Thoracic aorta (tissue), 2 donors: ENCODE measurements around the gene ANO10. TPM values are rescaled to one million over a fixed set of nuclear protein-coding genes. Genes with fewer than 3 reads are reported as not detected.
"Not testable (repeated sequence)": the region's sequence is repeated elsewhere in the genome, so short reads cannot be mapped to it uniquely, and the experiment has no call there.

Source experiments
- ATAC-seq: fragments of 150-250 bp; one replicate; pipeline ENCODE4 v1.8.0; 2017; ENCODE audit warnings: low read depth; ENCODE audit not compliant: insufficient number of reproducible peaks, low FRiP score
- DNase-seq: peaks from one replicate; pipeline ENCODE4 v3.0.0-alpha.2; 2020; ENCODE audit warnings: low spot score
- H3K27ac ChIP-seq, 2 donors: fragments of 200-600 bp; sonication (generic); 1 replicate in 1 of 2; 2 replicates in 1 of 2; pipeline ENCODE4 v1.5.1; 2016; ENCODE audit warnings: mild to moderate bottlenecking in 2 of 2, moderate library complexity in 2 of 2
- H3K27me3 ChIP-seq: fragments of 200-600 bp; sonication (generic); replicated peaks from 2 replicates; pipeline ENCODE4 v1.6.0; 2016; ENCODE audit warnings: mild to moderate bottlenecking; ENCODE audit not compliant: insufficient read depth
- H3K36me3 ChIP-seq: fragments of 200-600 bp; sonication (generic); one replicate; pipeline ENCODE4 v1.5.1; 2016
- H3K4me1 ChIP-seq, 2 donors: fragments of 200-600 bp; sonication (generic); 1 replicate in 1 of 2; 2 replicates in 1 of 2; pipeline versions ENCODE4 v1.5.1 to v1.6.0; 2016; ENCODE audit warnings: low read depth in 2 of 2, mild to moderate bottlenecking in 1 of 2; ENCODE audit not compliant: control insufficient read depth in 1 of 2
- H3K4me3 ChIP-seq: fragments of 200-600 bp; sonication (generic); 2 replicates; pipeline ENCODE4 v1.5.1; 2016; ENCODE audit warnings: mild to moderate bottlenecking
- H3K9me3 ChIP-seq: fragments of 200-600 bp; sonication (generic); 2 replicates; pipeline ENCODE4 v1.5.1; 2016
- CTCF ChIP-seq: fragments of 200-600 bp; sonication (generic); IDR thresholded peaks from one replicate; pipeline ENCODE4 v1.5.1; 2019; ENCODE audit warnings: antibody characterized with exemption
- total RNA-seq, 2 donors: library from RNA; depleted of rRNA; stranded (reverse); fragments of >200 nt; gene quantifications; one replicate each; pipeline versions ENCODE4 v1.1.0 to v1.2.3, GENCODE V29; 2016

Gene ANO10
- total RNA-seq, 2 donors from 2014 or later: 22.4 to 23.2 TPM

GRCh38 chr3:43490640-43491185, 131.1 kb downstream of the ANO10 start:
- Histone ChIP-seq H3K9me3 (no peaks in the 10 kb centered on the region), H3K4me1 (no peaks in the 10 kb centered on the region)

GRCh38 chr3:43489930-43490329, 131.9 kb downstream of the ANO10 start:
- Histone ChIP-seq H3K36me3 (no peaks in the 10 kb centered on the region), H3K4me3 (no peak overlapping the region), H3K4me1 (no peaks in the 10 kb centered on the region), H3K27ac (no peak overlapping the region), H3K27me3 (no peaks in the 10 kb centered on the region), H3K9me3 (no peaks in the 10 kb centered on the region)
- DNase-seq (no peak), ATAC-seq (no peak)
- no peak for TF ChIP-seq CTCF

More at GRCh38 chr3:43490640-43491185, 131.1 kb downstream of the ANO10 start:
- Histone ChIP-seq H3K36me3 (no peaks in the 10 kb centered on the region), H3K27me3 (no peaks in the 10 kb centered on the region), H3K27ac (no peak overlapping the region), H3K4me3 (no peak overlapping the region)
- TF ChIP-seq CTCF: no peak
- DNase-seq (no peak), ATAC-seq (no peak)

GRCh38 chr3:43485931-43486330, 135.9 kb downstream of the ANO10 start:
- Histone ChIP-seq H3K27me3 (no peaks in the 10 kb centered on the region), H3K9me3 (no peaks in the 10 kb centered on the region), H3K4me3 (no peak overlapping the region), H3K27ac (no peak overlapping the region), H3K4me1 (no peaks in the 10 kb centered on the region), H3K36me3 (no peaks in the 10 kb centered on the region)
- ATAC-seq (no peak), DNase-seq (no peak)
- TF ChIP-seq CTCF: no peak

- no peak for TF ChIP-seq CTCF
- no peak overlapping the region for H3K4me3 ChIP-seq
- no peaks in the 10 kb centered on the region for H3K36me3 ChIP-seq
- H3K9me3 ChIP-seq: no peaks in the 10 kb centered on the region
- DNase-seq: no peak
- H3K27ac ChIP-seq: no peak overlapping the region
- H3K27me3 ChIP-seq: no peaks in the 10 kb centered on the region
- ATAC-seq: no peak
- H3K4me1 ChIP-seq: no peaks in the 10 kb centered on the region
Measured at GRCh38 chr3:43484926-43485488, 136.8 kb downstream of the ANO10 start.

- TF ChIP-seq CTCF: no peak
- ATAC-seq: no peak
Measured at GRCh38 chr3:43481375-43481774, 140.4 kb downstream of the ANO10 start.

GRCh38 chr3:43478839-43479238, 143.0 kb downstream of the ANO10 start:
- H3K27ac ChIP-seq: not testable (repeated sequence)

More at GRCh38 chr3:43481375-43481774, 140.4 kb downstream of the ANO10 start:
- DNase-seq: no peak
- Histone ChIP-seq H3K27ac (no peak overlapping the region), H3K4me1 (no peaks in the 10 kb centered on the region), H3K27me3 (no peaks in the 10 kb centered on the region), H3K9me3 (no peaks in the 10 kb centered on the region), H3K36me3 (no peaks in the 10 kb centered on the region), H3K4me3 (no peak overlapping the region)

More at GRCh38 chr3:43478839-43479238, 143.0 kb downstream of the ANO10 start:
- not testable (repeated sequence) for H3K4me1 ChIP-seq, DNase-seq, H3K36me3 ChIP-seq, H3K4me3 ChIP-seq, ATAC-seq, H3K27me3 ChIP-seq, H3K9me3 ChIP-seq
